H54 (cell line): ENCODE results near the gene AEBP1.

Experiments
- DNase-seq: peaks from one replicate; pipeline ENCODE4 v3.0.0; 2011; ENCODE audit warnings: low spot score, mixed read lengths; ENCODE audit not compliant: insufficient read length
- FAIRE-seq: peaks from 3 replicates; lab custom pipeline; 2011; peaks lifted over from hg19 to GRCh38; lab: Jason Lieb, UNC
- POLR2A ChIP-seq: IDR thresholded peaks from 2 replicates; pipeline ENCODE4 v1.6.1; 2011; ENCODE audit warnings: low read depth, mild to moderate bottlenecking, low read length

Gene AEBP1

DNA sequence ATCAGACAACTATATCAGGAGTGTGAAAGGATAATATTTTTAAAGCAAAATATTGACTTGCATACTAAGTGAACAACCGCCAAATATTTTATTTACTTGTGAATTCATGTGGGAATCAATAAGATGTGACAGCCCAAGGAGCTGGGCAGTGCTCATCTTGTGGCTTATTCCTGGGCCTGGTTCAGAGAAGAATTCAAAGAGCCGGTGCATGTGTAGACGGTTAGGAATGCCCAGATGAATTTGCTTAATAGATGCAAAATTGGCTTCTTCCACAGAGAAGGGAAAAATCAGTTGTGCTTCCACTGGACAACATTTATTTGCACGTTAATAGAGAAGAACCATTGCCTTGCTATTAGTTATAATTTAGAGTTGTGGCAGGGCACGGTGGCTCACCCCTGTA lies 32.6 kb downstream of the AEBP1 start:
- FAIRE-seq = no peak
- TF ChIP-seq POLR2A = no peak
- DNase-seq = no peak

GRCh38 chr7:44138698-44139097 lies 34.6 kb downstream of the AEBP1 start:
- DNase-seq (no peak), FAIRE-seq (no peak)
- no peak for TF ChIP-seq POLR2A

DNA sequence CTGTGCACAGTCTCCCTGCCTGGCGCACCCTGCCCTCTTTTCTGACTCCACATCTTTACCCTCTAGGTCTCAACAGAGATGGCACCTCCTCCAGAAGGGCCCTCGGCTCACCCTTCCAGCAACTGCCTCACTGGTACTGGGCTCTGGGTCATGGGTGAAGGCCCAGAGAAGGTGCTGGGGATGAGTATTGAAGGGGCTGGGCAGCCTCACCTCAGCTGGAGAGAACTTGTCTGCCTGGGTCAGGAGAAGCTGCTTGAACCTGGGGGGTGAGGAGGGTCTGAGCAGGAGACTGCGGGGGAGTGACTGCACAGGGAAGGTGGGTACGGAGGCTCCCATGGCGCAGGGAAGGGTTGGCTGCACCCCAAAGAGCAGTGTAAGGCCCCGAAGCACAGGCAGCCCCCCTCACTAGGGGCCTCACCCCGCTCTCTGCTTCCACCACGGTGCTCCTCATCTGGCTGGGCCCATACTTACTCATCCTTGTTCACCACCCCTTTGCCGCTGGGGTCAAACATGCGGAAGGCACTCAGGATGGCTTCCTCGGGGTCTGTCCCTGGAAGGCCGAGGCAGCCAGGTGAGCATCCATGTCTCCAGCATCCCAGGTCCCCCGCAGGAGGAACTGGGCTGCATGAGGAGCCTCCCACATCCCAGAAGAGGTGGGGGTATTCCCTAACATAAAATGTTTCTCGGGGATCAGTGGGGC lies 35.3 kb downstream of the AEBP1 start:
- FAIRE-seq (no peak), DNase-seq (no peak)
- TF ChIP-seq POLR2A = no peak

DNA sequence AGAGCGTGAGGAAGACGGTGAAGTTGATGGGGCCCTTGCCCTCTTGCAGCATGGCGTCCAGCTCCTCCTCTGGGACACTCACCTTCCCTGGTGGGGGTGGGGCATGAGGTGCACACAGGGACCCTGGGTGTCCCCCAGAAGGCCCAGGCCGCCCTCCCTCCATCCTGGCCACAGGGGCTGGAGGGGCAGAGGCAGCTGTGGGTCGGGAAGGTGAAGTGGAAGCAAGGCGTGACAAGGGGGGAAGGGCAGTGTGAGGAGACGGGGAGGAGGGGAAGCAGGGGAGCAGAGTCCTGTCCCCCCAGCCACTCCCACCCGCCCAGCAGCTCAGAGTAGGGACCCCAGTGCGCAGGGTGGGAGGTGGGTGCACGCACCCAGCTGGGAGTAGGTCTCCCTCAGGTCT lies 36.2 kb downstream of the AEBP1 start:
- no peak for DNase-seq
- no peak for TF ChIP-seq POLR2A

DNA sequence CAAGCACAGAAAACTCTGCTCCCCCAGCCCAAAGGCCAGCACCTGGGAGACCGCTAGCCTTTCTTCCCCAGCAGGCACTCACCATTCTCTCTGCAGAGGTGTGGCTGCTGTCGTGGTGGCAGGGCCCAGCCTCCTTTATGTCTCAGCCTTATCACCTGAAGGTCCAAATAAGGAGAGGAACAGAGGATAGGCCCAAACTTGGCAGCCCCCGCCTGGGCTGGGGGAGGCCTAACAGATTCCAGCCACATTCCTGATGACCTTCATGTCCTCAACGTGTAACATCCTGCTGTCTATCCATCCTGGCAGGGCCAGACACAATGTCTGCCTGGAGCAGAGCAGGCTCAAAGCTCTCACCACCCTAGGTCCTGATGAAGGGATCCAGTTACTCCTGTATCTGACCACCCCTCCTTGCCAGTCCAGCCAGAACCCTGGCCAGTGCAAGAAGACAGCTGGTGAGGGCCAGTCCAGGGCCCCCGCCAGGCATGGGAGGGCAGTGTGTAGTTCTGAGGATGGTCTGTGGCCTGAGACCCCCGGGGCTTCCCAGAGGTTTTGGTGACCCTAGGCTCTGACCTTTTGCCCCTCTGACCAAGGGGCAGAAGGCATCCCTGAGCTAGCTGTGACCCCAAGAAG lies 37.2 kb downstream of the AEBP1 start, which contains the start of gene MYL7:
Gene MYL7, minus strand, starts transcription at position 112 of the 630 bp plus-strand sequence. Its CDS starts 27 bp downstream, at position 85.
- TF ChIP-seq POLR2A = no peak
- FAIRE-seq (no peak), DNase-seq (no peak)

More for the DNA sequence above, 36.2 kb downstream of the AEBP1 start:
- no peak for FAIRE-seq

- DNase-seq (no peak), FAIRE-seq (no peak)
- TF ChIP-seq POLR2A = no peak
Measured at GRCh38 chr7:44142028-44142427, 37.9 kb downstream of the AEBP1 start.

- FAIRE-seq = no peak
- DNase-seq = no peak
- no peak for TF ChIP-seq POLR2A
Measured at GRCh38 chr7:44143646-44144250, 39.6 kb downstream of the AEBP1 start.

DNA sequence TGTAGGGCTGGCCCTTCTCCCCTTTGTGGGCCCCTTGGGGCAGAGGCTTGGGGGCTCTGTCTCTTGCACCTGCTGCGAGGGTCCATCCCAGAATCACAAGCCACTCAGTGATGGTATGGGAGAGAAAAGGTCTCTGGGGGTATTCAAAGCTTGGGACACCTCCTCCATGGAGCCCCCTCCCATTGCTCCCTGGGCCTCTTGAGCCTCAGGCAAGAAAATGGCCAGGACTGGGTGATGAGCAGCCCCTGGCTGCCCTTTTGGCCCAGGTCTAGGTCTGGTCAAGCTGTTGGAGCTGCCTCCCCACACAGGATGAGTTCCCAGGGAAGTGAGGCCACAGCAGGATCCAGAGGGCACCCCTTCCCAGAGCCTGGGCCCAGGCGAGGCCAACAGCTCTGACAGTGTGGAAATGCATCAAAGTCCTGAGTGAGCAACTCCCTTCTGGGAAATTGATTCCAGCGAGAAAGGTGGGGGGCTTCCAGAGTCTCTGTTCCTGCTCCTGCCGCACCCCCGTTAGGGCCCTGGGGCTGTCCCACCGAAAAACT lies 40.4 kb downstream of the AEBP1 start:
- DNase-seq = no peak
- FAIRE-seq = no peak
- TF ChIP-seq POLR2A = no peak

GRCh38 chr7:44144968-44145478 lies 40.9 kb downstream of the AEBP1 start:
- no peak for FAIRE-seq
- TF ChIP-seq POLR2A = no peak
- DNase-seq = no peak

GRCh38 chr7:44145479-44145968 lies 41.4 kb downstream of the AEBP1 start:
- TF ChIP-seq POLR2A = no peak
- DNase-seq (no peak), FAIRE-seq (no peak)

DNA sequence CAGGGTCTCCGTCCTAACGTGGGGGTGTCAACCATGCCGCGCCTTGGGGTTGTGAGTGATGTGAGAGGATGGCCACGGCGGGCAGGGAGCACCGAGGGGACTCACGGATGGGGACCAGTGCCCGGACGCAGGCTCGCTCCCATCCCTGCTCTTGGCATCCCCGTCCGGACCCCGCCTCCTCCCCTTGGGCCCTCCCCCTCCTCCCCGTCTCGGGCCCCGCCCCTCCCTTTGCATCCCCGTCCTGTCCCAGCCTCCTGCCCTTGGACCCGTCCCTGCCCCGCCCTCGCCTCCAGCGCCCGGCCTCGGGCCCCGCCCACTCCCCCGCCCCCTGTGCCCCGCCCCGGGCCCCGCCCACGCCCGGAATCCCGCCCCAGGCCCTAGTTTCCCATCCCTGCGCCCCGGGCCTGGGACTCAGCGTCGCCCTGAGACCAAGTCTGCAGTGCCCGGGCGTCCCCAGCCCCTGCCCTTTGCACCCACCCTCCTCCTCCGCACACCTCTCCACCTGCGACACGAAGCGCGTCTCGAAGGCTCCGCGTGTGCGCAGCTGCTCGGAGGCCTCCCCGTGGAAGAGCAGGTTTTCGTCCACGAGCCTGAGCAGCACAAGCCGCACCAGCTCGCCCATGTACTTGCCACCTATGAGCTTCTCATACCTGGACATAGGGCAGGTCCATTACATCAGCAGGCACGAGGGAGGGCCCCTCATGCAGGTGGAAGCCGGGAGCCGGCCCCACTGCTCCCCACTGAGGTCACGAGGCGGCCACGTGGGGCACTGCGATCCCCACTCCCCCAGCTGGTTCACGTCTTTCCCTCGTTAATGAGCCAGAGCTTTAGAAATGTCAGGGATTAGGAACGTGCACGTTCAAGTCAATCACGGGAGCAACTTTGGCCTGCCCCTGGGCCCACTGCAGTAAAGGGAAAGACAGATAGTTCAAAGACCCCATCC lies 42.1 kb downstream of the AEBP1 start:
- DNase-seq (peak; percentile 66), FAIRE-seq (no peak)
- no peak for TF ChIP-seq POLR2A

DNA sequence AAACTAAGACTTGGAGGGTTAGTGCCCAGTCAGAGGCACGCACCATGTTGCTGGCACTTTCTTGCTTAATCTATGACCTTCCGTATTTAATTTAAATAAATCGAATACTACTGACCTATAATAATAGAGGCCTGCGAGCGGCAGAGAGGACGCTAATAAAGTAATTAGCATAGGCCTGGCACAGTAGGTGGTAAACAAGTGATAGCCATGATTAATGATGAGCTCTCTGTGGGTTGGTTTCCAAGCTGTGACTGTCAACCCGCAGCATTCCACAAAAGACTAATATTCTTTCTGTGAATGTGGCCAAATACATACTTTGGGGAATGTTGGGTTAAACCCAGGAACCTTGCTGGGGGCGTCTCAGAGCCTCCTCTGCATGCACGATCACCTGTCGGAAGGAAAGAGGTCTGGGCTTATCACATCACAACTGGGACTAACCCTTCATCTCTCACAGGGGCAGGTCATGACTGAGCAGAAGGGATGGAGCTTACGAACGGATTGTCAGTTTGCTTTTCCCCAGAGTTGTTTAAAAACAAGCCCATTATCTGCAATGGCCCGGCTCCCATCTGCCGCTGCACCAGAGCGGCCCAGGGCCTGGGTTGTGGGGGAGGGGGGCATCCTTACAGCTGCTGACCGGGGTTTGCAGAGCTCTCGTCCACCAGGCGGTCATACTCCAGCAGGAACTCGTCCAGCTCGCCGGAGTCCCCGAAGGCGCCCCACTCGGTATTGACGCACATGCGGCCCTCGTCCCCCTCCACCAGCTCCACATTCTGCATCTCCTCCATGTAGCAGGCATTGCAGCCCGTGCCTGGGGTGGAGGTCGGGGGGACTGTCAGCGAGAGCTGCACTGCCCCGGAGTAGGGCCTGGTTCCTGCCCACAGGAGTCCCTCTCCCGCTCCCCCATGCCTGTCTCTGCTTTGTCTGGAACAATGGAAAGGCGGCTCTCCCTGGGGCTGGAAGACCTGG lies 43.2 kb downstream of the AEBP1 start:
- no peak for TF ChIP-seq POLR2A
- no peak for DNase-seq
- no peak for FAIRE-seq
